Stimulated activated CD8-positive, alpha-beta memory T cell treated with anti-CD3 and anti-CD28 coated beads, Interleukin-7, amount 100 ng/mL, for 48 hours (primary cell): ENCODE results near the gene MBLAC1.
"Not testable (repeated sequence)": the region's sequence is repeated elsewhere in the genome, so short reads cannot be mapped to it uniquely, and the experiment has no call there.

Experiments
- DNase-seq, 2 donors: peaks; one replicate each; pipeline ENCODE4 v3.0.0-alpha.2; 2020; ENCODE audit warnings: low read depth in 1 of 2; ENCODE audit errors: extremely low read depth in 1 of 2

MBLAC1 gene

GRCh38 chr7:100122067-100122466 lies 4.7 kb upstream of the MBLAC1 start:
- DNase-seq: no peak

GRCh38 chr7:100122568-100122967 lies 4.2 kb upstream of the MBLAC1 start:
- DNase-seq: no peak

DNA sequence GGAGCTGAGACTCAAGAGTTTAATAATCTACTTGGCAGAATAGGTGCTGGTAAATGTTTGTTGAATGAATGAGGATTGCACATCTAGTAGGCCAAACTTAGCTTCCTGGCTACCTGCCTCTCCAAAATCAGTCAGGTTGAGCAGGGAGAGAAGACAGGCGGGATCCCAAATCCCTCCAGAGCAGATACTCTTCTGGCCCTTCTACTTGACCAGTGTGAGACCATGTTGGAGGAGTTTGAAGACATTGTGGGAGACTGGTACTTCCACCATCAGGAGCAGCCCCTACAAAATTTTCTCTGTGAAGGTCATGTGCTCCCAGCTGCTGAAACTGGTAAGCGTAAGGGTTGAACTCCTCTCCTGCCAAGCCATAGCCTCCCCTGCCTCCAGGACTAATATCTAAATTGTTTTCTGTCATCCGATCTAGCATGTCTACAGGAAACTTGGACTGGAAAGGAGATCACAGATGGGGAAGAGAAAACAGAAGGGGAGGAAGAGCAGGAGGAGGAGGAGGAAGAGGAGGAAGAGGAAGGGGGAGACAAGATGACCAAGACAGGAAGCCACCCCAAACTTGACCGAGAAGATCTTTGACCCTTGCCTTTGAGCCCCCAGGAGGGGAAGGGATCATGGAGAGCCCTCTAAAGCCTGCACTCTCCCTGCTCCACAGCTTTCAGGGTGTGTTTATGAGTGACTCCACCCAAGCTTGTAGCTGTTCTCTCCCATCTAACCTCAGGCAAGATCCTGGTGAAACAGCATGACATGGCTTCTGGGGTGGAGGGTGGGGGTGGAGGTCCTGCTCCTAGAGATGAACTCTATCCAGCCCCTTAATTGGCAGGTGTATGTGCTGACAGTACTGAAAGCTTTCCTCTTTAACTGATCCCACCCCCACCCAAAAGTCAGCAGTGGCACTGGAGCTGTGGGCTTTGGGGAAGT lies 2.2 kb upstream of the MBLAC1 start:
- no peak for DNase-seq

GRCh38 chr7:100126239-100126930 lies 382 bp upstream of the MBLAC1 start:
- no peak for DNase-seq

DNA sequence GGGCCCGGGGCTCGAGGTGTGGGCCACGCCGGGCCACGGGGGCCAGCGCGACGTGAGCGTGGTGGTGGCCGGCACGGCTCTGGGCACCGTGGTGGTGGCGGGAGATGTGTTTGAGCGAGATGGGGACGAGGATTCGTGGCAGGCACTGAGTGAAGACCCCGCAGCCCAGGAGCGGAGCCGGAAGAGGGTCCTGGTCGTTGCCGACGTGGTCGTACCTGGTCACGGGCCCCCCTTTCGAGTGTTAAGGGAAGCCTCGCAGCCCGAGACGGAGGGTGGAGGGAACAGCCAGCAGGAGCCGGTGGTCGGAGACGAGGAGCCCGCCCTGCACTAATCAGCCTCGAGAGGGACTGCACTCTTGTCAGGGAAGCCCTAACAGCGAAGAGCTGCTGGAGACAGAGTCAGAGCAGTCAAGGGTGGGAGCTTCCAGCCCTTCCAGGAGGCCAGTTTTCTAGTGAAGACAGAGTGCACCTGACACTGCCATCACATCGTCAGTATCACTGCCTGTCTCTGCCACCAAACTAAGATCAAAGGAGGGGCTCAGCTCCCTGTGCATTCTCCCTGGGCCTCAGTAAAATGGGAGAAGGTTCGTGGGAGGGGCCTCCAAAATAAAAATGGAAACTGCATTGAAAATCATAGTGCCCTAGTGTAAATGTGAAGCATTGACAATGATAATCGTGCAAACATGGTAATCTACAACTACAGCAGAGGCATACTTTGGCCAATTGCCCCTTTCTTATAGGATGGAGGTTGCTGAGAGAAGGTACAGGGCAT lies 1.3 kb downstream of the MBLAC1 start:
- DNase-seq: no peak

- DNase-seq: no peak
These were observed 1.8 kb downstream of the MBLAC1 start for GRCh38 chr7:100128637-100128963.

DNA sequence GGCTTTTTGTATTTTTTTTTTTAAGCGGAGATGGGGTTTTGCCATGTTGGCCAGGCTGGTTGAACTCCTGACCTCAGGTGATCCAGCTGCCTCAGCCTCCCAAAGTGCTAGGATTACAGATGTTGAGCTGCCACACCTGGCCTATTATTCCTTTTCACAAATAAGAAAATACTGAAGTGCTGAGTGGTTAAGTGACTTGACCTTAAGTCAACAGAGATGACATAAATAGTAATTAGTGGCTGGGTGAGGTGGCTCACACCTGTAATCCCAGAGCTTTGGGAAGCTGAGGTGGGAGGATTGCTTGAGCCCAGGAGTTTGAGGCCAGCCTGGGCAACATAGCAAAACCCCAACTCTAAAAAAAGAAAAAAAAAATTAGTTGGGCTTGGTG lies 3.4 kb downstream of the MBLAC1 start:
- not testable (repeated sequence) for DNase-seq

DNA sequence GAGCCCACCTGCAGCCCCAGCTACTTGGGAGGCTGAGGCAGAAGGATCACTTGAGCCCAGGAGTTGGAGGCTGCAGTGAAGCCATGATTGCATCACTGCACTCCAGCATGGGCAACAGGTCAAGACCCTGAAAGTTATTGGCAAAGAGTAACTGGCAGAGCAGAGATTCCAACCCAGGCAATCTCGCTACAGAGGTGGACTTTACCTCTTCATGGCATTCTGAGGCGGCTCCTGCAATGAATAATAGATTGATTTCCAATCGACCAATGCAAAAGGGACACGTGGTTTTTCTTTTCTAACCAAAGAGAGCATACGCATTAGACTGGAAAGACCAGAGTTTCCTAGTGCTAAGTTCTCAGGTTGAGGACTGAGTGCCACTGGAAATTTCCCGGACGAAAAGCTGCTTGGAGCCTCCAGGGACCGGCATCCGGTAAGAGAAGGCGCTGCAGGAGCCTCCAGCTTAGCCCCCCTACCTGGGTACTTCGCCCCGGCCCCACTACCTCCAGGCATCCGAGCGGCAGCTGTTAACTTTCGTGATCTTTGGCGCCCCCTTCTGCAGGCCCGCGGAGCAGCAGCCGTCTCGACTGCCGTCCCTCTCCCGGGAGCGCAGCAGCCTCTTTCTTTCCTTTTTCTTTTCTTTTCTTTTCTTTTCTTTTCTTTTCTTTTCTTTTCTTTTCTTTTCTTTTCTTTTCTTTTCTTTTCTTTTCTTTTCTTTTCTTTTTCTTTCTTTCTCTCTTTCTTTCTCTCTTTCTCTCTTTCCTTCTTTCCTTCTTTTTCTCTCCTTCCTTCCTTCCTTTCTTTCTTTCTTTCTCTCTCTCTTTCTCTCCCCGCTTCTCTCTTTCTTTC lies 4.1 kb downstream of the MBLAC1 start:
- peak; percentile 50 to 64 for DNase-seq

GRCh38 chr7:100132126-100132525 lies 5.4 kb downstream of the MBLAC1 start:
- DNase-seq: no peak

DNA sequence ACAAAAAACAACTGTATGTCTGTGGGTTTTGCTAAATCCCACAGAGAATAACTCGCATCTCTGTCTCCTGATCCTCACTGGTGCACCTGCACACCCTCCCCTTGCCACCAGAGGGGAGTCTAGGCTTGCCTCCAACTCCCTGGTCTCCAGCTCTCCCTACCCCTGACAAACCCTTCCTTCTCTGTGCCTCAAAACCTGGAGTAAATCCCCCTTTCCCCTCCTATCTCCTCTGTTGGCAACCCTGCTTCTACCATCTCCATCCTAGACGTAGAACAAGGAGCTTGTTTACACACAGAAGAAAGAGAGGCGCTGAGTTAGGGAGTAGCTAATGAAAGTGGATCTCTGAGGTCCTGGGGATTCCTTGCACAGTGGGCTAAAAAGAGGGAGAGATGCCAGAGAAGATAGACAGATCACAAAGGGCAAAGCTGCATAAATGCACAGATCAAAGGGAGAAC lies 6.0 kb downstream of the MBLAC1 start:
- DNase-seq: no peak

DNA sequence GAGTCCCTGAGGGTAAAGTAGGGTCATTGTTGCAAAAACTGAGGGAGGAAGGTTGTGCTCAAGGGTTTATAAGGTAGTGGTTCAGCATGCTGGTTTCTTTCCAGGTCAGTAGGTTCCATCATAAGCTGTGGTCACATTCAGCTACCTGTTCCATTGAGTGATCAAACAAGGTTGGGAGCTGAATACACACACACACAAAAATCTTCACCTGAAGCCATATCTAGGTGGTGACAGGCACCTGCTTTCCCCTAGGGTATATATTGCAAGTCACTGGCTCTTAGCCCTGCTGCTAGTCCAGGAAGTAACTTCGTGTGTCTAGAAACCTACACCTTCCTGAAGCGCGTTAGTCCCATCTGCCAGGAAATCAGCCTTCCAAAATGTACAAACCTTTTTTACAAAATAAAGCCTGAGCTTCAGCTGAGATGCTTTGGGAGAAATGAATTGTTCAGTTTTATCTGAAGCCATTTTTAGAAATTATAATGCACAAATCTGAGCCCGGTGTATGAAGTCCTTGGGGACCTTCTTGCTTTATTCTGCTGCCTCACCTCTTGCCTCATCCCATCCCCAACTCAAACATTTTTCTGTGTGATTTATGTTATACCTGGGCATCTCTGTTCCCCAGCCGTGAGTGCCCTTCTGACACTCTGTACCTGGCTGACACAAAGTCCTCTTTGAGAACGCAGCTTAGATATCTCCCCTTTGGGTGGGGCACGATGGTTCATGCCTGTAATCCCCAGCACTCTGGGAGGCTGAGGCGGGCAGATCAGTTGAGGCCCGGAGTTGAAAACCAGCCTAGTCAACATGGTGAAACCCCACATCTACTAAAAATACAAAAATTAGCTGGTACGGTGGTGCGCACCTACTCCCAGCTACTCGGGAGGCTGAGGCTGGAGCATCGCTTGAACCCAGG lies 11.3 kb downstream of the MBLAC1 start:
- no peak for DNase-seq

DNA sequence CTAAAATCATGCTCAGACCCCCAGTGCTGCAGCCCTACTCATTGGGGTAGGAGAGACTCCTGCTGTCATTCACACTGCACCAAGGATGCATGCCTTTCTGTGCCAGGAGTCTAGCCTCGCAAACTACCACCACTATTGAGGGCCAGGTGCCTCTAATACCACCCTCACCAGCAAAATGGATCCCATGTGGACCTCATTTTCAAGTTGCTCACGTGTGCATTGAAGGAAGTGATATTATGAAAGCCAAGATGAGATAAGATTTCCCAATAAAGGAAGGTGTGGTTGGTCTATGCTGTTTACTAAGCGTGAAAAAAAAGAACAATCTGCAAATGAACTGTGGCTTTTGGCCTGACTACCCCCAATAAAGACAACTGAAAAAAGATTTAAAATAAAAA lies 14.8 kb downstream of the MBLAC1 start:
- DNase-seq: no peak

GRCh38 chr7:100142461-100142860 lies 15.7 kb downstream of the MBLAC1 start:
- DNase-seq: no peak

GRCh38 chr7:100146350-100146749 lies 19.6 kb downstream of the MBLAC1 start:
- DNase-seq: not testable (repeated sequence)

DNA sequence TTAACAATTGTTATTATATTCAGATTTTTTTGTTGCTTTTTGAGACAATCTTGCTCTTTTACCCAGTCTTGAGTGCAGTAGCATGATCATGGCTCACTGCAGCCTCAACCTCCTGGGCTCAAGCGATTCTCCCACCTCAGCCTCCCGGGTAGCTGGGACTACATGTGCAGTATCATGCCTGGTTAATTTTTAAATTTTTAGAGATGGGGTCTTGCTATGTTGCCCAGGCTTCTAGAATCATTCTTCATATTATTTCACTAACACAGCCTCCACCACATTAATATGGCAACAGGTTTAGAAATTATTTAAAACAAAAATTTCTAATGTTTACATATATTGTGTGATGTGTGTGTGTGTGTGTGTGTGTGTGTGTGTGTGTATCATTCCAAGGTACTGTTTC lies 20.5 kb downstream of the MBLAC1 start:
- no peak for DNase-seq

- DNase-seq: no peak
These were observed 21.4 kb downstream of the MBLAC1 start for GRCh38 chr7:100148225-100148558.

GRCh38 chr7:100148559-100149328 lies 22.0 kb downstream of the MBLAC1 start, which contains the start of gene LAMTOR4:
Gene LAMTOR4, plus strand, starts transcription at chr7:100148918. Its CDS starts 55 bp downstream, at chr7:100148973.
- peak; percentile 95 to 99 for DNase-seq

DNA sequence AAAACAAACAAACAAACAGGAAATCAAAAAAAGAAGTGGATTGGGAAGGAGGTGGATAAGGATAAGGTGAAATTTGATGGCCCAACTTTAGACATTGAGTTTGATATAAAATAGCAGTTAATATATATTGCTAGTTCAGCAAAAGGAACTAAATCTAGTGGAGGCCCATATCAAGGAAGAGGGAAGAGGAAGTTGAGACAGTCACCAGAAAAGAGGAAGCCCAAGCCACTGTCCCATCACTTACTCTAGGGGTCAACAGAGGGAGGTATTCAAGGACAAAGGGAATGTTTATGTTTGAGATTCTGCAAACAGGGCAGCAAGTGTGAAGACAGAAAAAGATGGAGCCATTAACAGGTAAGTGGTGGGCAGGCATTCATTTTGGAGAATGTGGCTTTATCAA lies 25.6 kb downstream of the MBLAC1 start:
- no peak for DNase-seq
